B cell (primary cell): ENCODE data around the gene CENPO. TPM values are rescaled to one million over a fixed set of nuclear protein-coding genes. Genes with fewer than 3 reads are reported as not detected.

ENCODE experiments used
- ATAC-seq: fragments of 200-7000 bp; cut with Tn5 transposase; one replicate; pipeline ENCODE4 v1.10.0; 2021; ENCODE audit warnings: low read depth, mild to moderate bottlenecking, moderate number of reproducible peaks, moderate library complexity
- CTCF ChIA-PET: fragments of 350-600 bp; sonication (Branson Sonifier 250); formaldehyde crosslinking; loops from one replicate; lab custom pipeline; 2021; ENCODE audit warnings: antibody characterized with exemption, inconsistent platforms; lab: Charles Lee
- POLR2A ChIA-PET: fragments of 350-600 bp; sonication (Branson Sonifier 250); formaldehyde crosslinking; loops from one replicate; lab custom pipeline; 2021; ENCODE audit warnings: antibody characterized with exemption; lab: Charles Lee
- DNase-seq: peaks from one replicate; pipeline ENCODE4 v3.0.0; 2013
- H2AFZ ChIP-seq: 2 replicates; pipeline ENCODE4 v1.6.1; 2012; ENCODE audit warnings: mild to moderate bottlenecking, low read depth, low read length; ENCODE audit not compliant: insufficient read depth, poor library complexity, severe bottlenecking
- H3K27ac ChIP-seq, 2 donors: 1 replicate in 1 of 2; 2 replicates in 1 of 2; pipeline ENCODE4 v1.5.1; 2012 to 2013; ENCODE audit warnings: low read length in 2 of 2, mild to moderate bottlenecking in 2 of 2, moderate library complexity in 1 of 2
- H3K27me3 ChIP-seq, 4 experiments: fragments of 200-600 bp in 1 of 4; sonication (generic) in 1 of 4; replicated peaks in 1 of 4; 1 replicate in 2 of 4; 2 replicates in 2 of 4; pipeline versions ENCODE4 v1.6.1 to v1.7.0; 2013 to 2016; ENCODE audit warnings: low read length in 3 of 4, mild to moderate bottlenecking in 2 of 4, mixed read lengths in 1 of 4, moderate library complexity in 1 of 4; ENCODE audit not compliant: insufficient read depth in 4 of 4, control insufficient read depth in 3 of 4; ENCODE audit errors: control extremely low read depth in 1 of 4
- H3K36me3 ChIP-seq, 2 experiments: replicated peaks in 1 of 2; 1 replicate in 1 of 2; 2 replicates in 1 of 2; pipeline versions ENCODE4 v1.6.1 to v1.7.1; 2013; ENCODE audit warnings: low read length in 1 of 2; ENCODE audit not compliant: insufficient read depth in 2 of 2, control insufficient read depth in 1 of 2; ENCODE audit errors: control extremely low read depth in 1 of 2, extremely low read depth in 1 of 2
- H3K4me1 ChIP-seq, 2 donors: fragments of 200-600 bp in 1 of 2; sonication (generic) in 1 of 2; 1 replicate in 1 of 2; 2 replicates in 1 of 2; pipeline versions ENCODE4 v1.5.1 to v1.6.1; 2013 to 2017; ENCODE audit warnings: low read length in 2 of 2; ENCODE audit not compliant: control insufficient read depth in 2 of 2, insufficient read depth in 2 of 2
- H3K4me2 ChIP-seq: replicated peaks from 2 replicates; pipeline ENCODE3; 2012; ENCODE audit warnings: mild to moderate bottlenecking, low read depth, low read length; ENCODE audit not compliant: poor library complexity, severe bottlenecking
- H3K4me3 ChIP-seq, 5 experiments: fragments of 200-600 bp in 1 of 5; sonication (generic) in 1 of 5; 1 replicate in 3 of 5; 2 replicates in 2 of 5; pipeline versions ENCODE4 v1.5.1 to v1.7.0; 2011 to 2016; ENCODE audit warnings: low read length in 4 of 5, mild to moderate bottlenecking in 4 of 5, low read depth in 2 of 5, control low read depth in 1 of 5, moderate library complexity in 1 of 5; ENCODE audit not compliant: insufficient read depth in 1 of 5; ENCODE audit errors: control extremely low read depth in 1 of 5, extremely low read depth in 1 of 5
- H3K79me2 ChIP-seq: fragments of 200-600 bp; sonication (generic); one replicate; pipeline ENCODE4 v1.6.0; 2016; ENCODE audit warnings: low read length; ENCODE audit not compliant: control insufficient read depth, insufficient read depth
- H3K9ac ChIP-seq: fragments of 200-600 bp; sonication (generic); 2 replicates; pipeline ENCODE4 v1.6.1; 2017; ENCODE audit warnings: mild to moderate bottlenecking, low read length, moderate library complexity
- H3K9me3 ChIP-seq, 3 donors: one replicate each; pipeline versions ENCODE4 v1.6.1 to v1.7.1; 2013; ENCODE audit warnings: low read length in 2 of 3; ENCODE audit not compliant: control insufficient read depth in 2 of 3, insufficient read depth in 1 of 3; ENCODE audit errors: control extremely low read depth in 1 of 3
- H4K20me1 ChIP-seq: 2 replicates; pipeline ENCODE4 v1.6.0; 2012; ENCODE audit warnings: mild to moderate bottlenecking, low read length; ENCODE audit not compliant: insufficient read depth, control insufficient read depth, poor library complexity, severe bottlenecking
- H3K27ac Mint-ChIP-seq: one replicate; pipeline ENCODE4 v1.8.0; 2021; ENCODE audit warnings: mixed read lengths
- H3K27me3 Mint-ChIP-seq: one replicate; pipeline ENCODE4 v1.8.0; 2021; ENCODE audit warnings: mixed read lengths
- H3K4me1 Mint-ChIP-seq: one replicate; pipeline ENCODE4 v1.8.0; 2021; ENCODE audit warnings: mixed read lengths
- H3K4me3 Mint-ChIP-seq: one replicate; pipeline ENCODE4 v1.8.0; 2021; ENCODE audit warnings: mixed read lengths
- H3K9me3 Mint-ChIP-seq: one replicate; pipeline ENCODE4 v1.8.0; 2022; ENCODE audit warnings: mixed read lengths; ENCODE audit not compliant: insufficient read depth
- EZH2 ChIP-seq: IDR thresholded peaks from 2 replicates; pipeline ENCODE4 v1.6.1; 2012; ENCODE audit warnings: borderline replicate concordance, low read depth, mild to moderate bottlenecking, moderate library complexity, low read length; ENCODE audit not compliant: insufficient read depth, poor library complexity, severe bottlenecking
- WGBS: methylation state at CpG from one replicate; pipeline ENCODE4 v1.1.5; 2013; ENCODE audit warnings: missing lambda C conversion rate; ENCODE audit not compliant: insufficient coverage; 5-methylcytosine and 5-hydroxymethylcytosine counted together
- intact Hi-C: fragments of 100-400 bp; cut with micrococcal nuclease; formaldehyde crosslinking; loops from one replicate; pipeline ENCODE4 v1.10.0; 2022
- polyA plus RNA-seq: library from polyadenylated mRNA; depleted of rRNA; stranded (reverse); fragments of >200 nt; gene quantifications from 2 replicates; pipeline ENCODE4 v1.2.3, GENCODE V29; 2012
- total RNA-seq, 2 donors: library from RNA; stranded (reverse); fragments of 120-200 nt in 1 of 2; gene quantifications; 1 replicate in 1 of 2; 2 replicates in 1 of 2; pipeline versions ENCODE4 v1.2.3 to v1.2.4, GENCODE V29; 2013 to 2022
- TF ChIP-seq, protein P1 (sequence below): fragments of 200-600 bp; IDR thresholded peaks from one replicate; pipeline ENCODE4 v1.8.0; 2022; ENCODE audit warnings: antibody characterized with exemption, mild to moderate bottlenecking

CENPO gene
- total and polyA plus RNA-seq, 2 donors (not counting 1 experiment from before 2014, with no cell fraction given) = 4.5 to 10.4 TPM

DNA sequence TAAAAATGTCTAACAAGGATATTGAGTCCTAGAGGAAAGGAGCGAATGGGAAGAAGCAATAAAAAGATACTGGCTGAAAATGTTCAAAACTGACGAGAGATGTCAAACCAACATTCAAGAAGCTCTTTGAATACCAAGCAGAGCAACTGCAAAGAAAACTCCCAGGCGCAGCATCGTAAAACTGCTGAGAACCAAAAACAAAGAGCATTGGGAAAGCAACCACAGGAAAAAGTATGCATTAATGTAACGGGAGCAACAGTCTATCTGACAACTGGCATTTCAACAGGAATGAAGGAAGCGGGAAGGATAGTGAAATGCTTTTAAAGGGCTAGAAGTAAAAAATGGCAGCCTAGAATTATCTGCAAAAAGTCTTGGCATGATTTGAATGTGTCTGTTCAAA is 73.7 kb downstream of the CENPO start:
- ATAC-seq (no peak), DNase-seq (no peak)
- Mint-ChIP-seq H3K9me3 (no peaks in the 10 kb centered on the region), H3K4me1 (no peaks in the 10 kb centered on the region), H3K27me3 (no peaks in the 10 kb centered on the region), H3K27ac (no peak overlapping the region), H3K4me3 (no peak overlapping the region)
- H3K4me1 ChIP-seq = no peaks in the 10 kb centered on the region
- ChIA-PET CTCF (no interaction called here), POLR2A (no interaction called here)
- H3K4me2 ChIP-seq = no peak overlapping the region
- H3K27ac ChIP-seq = no peak overlapping the region
- WGBS = 90% methylated on average over 4 of the region's 6 CpGs
- intact Hi-C loops = no loop called here
- H3K4me3 ChIP-seq = no peak overlapping the region
- H3K9ac ChIP-seq = no peak overlapping the region
- H3K27me3 ChIP-seq = no peaks in the 10 kb centered on the region
- TF ChIP-seq EZH2 = no peak
- TF ChIP-seq, protein P1, sequence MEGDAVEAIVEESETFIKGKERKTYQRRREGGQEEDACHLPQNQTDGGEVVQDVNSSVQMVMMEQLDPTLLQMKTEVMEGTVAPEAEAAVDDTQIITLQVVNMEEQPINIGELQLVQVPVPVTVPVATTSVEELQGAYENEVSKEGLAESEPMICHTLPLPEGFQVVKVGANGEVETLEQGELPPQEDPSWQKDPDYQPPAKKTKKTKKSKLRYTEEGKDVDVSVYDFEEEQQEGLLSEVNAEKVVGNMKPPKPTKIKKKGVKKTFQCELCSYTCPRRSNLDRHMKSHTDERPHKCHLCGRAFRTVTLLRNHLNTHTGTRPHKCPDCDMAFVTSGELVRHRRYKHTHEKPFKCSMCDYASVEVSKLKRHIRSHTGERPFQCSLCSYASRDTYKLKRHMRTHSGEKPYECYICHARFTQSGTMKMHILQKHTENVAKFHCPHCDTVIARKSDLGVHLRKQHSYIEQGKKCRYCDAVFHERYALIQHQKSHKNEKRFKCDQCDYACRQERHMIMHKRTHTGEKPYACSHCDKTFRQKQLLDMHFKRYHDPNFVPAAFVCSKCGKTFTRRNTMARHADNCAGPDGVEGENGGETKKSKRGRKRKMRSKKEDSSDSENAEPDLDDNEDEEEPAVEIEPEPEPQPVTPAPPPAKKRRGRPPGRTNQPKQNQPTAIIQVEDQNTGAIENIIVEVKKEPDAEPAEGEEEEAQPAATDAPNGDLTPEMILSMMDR = no peak
- H2AFZ ChIP-seq = no peak overlapping the region
- no peaks in the 10 kb centered on the region for H3K9me3 ChIP-seq
- H4K20me1 ChIP-seq = no peaks in the 10 kb centered on the region
- peaks cover 0 to 19% of the 10 kb centered on the region in 2 experiments for H3K36me3 ChIP-seq
- H3K79me2 ChIP-seq = peaks cover 5% of the 10 kb centered on the region

- Histone ChIP-seq H3K9me3 (no peaks in the 10 kb centered on the region), H3K36me3 (peaks cover 2 to 19% of the 10 kb centered on the region in 2 experiments), H3K4me1 (no peaks in the 10 kb centered on the region), H3K27me3 (no peaks in the 10 kb centered on the region), H3K79me2 (peaks cover 1% of the 10 kb centered on the region), H3K9ac (no peak overlapping the region), H3K4me3 (no peak overlapping the region), H3K27ac (no peak overlapping the region), H2AFZ (no peak overlapping the region), H3K4me2 (no peak overlapping the region), H4K20me1 (peaks cover 5% of the 10 kb centered on the region)
- 96% methylated on average over 3 of the region's 5 CpGs for WGBS
- H3K9me3 Mint-ChIP-seq = no peaks in the 10 kb centered on the region
- no peak overlapping the region for H3K27ac Mint-ChIP-seq
- intact Hi-C loops = no loop called here
- no peak for DNase-seq
- H3K4me3 Mint-ChIP-seq = no peak overlapping the region
- POLR2A ChIA-PET = no interaction called here
- no peaks in the 10 kb centered on the region for H3K4me1 Mint-ChIP-seq
- CTCF ChIA-PET = no interaction called here
- ATAC-seq = no peak
- no peaks in the 10 kb centered on the region for H3K27me3 Mint-ChIP-seq
- TF ChIP-seq EZH2 = no peak
- TF ChIP-seq, protein P1 = no peak
These were observed 77.2 kb downstream of the CENPO start for GRCh38 chr2:24870440-24870839.
